H54 (cell line): ENCODE measurements around the gene UIMC1.

Source experiments
- DNase-seq: peaks from one replicate; pipeline ENCODE4 v3.0.0; 2011; ENCODE audit warnings: low spot score, mixed read lengths; ENCODE audit not compliant: insufficient read length
- FAIRE-seq: peaks from 3 replicates; lab custom pipeline; 2011; peaks lifted over from hg19 to GRCh38; lab: Jason Lieb, UNC
- POLR2A ChIP-seq: IDR thresholded peaks from 2 replicates; pipeline ENCODE4 v1.6.1; 2011; ENCODE audit warnings: low read depth, mild to moderate bottlenecking, low read length

Gene UIMC1

GRCh38 chr5:176955895-176956294 lies 50.7 kb downstream of the UIMC1 start:
- TF ChIP-seq POLR2A: no peak
- FAIRE-seq (peak; percentile 75), DNase-seq (no peak)

GRCh38 chr5:176954050-176954449 lies 52.5 kb downstream of the UIMC1 start:
- no peak for TF ChIP-seq POLR2A
- DNase-seq (no peak), FAIRE-seq (no peak)

GRCh38 chr5:176952531-176953193 lies 53.9 kb downstream of the UIMC1 start:
- no peak for TF ChIP-seq POLR2A
- peak; percentile 30 for FAIRE-seq
- no peak for DNase-seq

GRCh38 chr5:176948458-176948857 lies 58.1 kb downstream of the UIMC1 start:
- DNase-seq: no peak
- FAIRE-seq: no peak
- no peak for TF ChIP-seq POLR2A

- no peak for TF ChIP-seq POLR2A
- DNase-seq (no peak), FAIRE-seq (no peak)
These were observed 58.7 kb downstream of the UIMC1 start for GRCh38 chr5:176947847-176948246.

GRCh38 chr5:176944268-176944667 lies 62.3 kb downstream of the UIMC1 start:
- TF ChIP-seq POLR2A: no peak
- no peak for DNase-seq
- no peak for FAIRE-seq

- FAIRE-seq (no peak), DNase-seq (no peak)
- TF ChIP-seq POLR2A: no peak
These were observed 62.8 kb downstream of the UIMC1 start for GRCh38 chr5:176943816-176944215.

- TF ChIP-seq POLR2A: no peak
- no peak for FAIRE-seq
- no peak for DNase-seq
These were observed 64.6 kb downstream of the UIMC1 start for GRCh38 chr5:176941951-176942350.

- FAIRE-seq (no peak), DNase-seq (no peak)
- no peak for TF ChIP-seq POLR2A
These were observed 68.1 kb downstream of the UIMC1 start for GRCh38 chr5:176938472-176938871.

- DNase-seq (no peak), FAIRE-seq (no peak)
- no peak for TF ChIP-seq POLR2A
These were observed 71.6 kb downstream of the UIMC1 start for GRCh38 chr5:176935017-176935416.

GRCh38 chr5:176934309-176934930 lies 72.2 kb downstream of the UIMC1 start:
- no peak for FAIRE-seq
- no peak for TF ChIP-seq POLR2A
- no peak for DNase-seq

- DNase-seq (no peak), FAIRE-seq (no peak)
- no peak for TF ChIP-seq POLR2A
These were observed 76.9 kb downstream of the UIMC1 start for GRCh38 chr5:176929654-176930053.

GRCh38 chr5:176927562-176927961 lies 79.0 kb downstream of the UIMC1 start:
- TF ChIP-seq POLR2A: no peak
- DNase-seq: no peak
- no peak for FAIRE-seq

- FAIRE-seq (no peak), DNase-seq (no peak)
- no peak for TF ChIP-seq POLR2A
These were observed 83.8 kb downstream of the UIMC1 start for GRCh38 chr5:176922817-176923216.

- no peak for DNase-seq
- no peak for FAIRE-seq
- no peak for TF ChIP-seq POLR2A
These were observed 84.9 kb downstream of the UIMC1 start for GRCh38 chr5:176921714-176922113.

- FAIRE-seq (no peak), DNase-seq (no peak)
- no peak for TF ChIP-seq POLR2A
These were observed 88.0 kb downstream of the UIMC1 start for GRCh38 chr5:176918613-176919012.
